NCI-H187 (cell line): ENCODE data around the gene TMIGD3.
A peak's percentile ranks its signal among the peaks of the same experiment; 100 is the strongest.

Experiments
- DNase-seq, 2 experiments: peaks; one replicate each; lab custom pipeline; 2025; lab: John Stamatoyannopoulos, UW

TMIGD3 gene

DNA sequence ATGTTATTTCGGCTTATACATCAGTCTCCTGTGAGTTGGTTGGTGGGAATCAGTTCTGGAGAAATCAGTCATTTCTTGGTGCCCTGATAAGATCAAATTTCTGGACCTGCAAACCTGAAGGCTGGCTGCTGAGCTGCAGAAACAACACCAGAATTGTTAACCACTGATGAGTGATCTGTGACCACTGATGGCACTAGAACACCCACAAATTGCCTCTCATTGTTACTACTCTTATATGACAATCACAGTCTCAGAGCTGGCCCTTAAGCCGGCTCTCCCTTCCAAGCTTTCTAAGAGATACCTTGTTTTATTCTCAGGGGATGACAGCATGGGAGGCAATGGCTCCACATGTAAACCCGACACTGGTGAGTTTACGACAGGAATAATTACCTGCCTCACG lies 27.7 kb downstream of the TMIGD3 start:
- DNase-seq, result peak; percentile 27 to 34

DNA sequence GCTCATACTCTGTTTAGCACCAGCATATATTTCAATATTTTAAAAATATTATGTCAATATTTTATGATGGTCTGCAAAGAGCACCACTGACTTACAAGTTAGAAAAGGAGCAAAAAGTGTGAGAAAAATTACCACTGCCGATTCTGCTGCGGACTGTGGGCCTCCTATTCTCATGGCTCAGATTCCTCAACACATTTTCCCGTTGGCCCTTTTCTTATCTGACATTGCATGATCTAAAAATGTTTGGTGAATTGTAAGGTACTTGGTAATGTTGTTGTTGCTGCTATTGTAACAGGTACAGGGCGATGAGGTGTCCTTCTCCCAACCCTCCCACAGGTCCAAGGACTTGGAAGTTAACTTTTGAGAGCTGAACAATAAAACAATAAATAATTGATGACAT lies 28.9 kb downstream of the TMIGD3 start:
- no peak for DNase-seq

DNA sequence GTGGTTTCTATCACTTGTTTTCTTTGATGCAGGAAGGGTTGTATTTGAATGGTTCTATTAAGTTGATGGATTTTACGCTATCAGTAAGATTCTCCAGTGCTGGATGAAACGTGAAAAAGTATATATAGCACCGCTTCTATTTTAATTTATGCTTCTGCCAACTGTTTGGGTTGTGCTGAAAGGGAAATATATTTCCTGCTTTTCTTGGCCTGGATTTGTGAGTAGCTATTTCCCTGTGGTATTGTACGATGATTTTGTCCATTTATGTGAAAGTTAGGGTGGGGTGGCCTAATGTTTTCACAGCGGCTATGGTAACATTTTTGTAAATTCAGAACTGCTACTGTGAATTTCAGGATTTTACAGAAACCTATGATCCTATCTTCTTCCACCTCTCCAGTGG lies 29.3 kb downstream of the TMIGD3 start:
- no peak for DNase-seq

DNA sequence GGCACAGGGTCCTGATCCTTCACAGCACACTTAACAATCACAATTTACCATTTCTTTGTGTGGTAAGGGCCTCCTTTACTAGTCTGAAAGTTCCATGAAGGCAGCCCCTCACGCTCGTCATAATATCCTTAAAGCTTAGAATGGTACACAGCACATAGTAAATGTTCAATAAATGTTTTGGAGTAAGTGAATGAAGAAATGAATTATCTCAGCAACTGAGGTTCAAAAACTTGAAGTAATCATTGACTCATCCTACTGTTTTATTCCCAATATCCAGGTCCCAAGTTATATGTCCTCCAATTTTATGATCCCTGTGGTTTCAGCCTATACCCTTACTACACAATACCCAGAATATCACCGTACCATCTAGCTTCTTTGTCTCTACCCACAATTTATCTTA lies 31.9 kb downstream of the TMIGD3 start:
- no peak for DNase-seq

- DNase-seq, result no peak
These were observed 32.4 kb downstream of the TMIGD3 start for GRCh38 chr1:111471012-111471411.

DNA sequence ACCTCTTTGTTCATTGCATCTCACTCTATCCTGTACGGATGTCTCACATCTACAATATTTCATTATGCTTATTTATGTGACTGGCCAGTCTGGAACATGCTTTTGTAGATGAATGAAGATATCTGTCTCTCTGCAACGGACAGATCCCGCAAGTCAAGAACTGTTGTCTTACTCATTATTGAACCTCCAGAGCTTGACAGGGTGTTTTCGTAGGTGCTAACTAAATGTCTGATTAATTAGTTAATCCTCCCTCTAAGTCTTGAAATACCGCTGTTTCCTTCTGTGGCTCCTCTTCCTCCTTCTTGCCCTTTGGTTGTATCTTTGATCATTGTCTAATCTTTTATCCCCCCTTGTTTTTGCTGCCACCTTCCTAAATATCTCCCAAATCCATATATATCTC lies 32.8 kb downstream of the TMIGD3 start:
- no peak for DNase-seq

GRCh38 chr1:111469539-111469938 lies 33.9 kb downstream of the TMIGD3 start:
- no peak for DNase-seq

DNA sequence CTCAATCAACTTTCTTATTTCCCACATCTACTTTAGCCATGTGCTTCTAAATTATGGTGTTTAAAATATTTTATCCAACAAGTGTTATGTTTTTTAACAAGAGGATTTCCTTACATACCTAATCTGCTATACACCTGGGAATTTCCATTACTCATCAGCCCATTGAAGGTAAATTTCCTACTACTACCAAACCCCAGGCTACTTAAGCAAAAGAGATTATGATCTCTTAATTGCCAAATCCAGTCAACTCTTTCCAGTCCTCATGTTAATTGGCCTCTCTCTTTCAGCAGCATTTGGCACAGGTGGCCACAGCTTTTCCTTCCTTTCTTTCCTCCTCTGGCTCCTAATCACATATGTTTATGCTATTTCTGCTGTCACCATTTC lies 34.7 kb downstream of the TMIGD3 start:
- no peak for DNase-seq

- no peak for DNase-seq
These were observed 35.3 kb downstream of the TMIGD3 start for GRCh38 chr1:111467865-111468716.

GRCh38 chr1:111466480-111466879 lies 37.0 kb downstream of the TMIGD3 start:
- no peak for DNase-seq

DNA sequence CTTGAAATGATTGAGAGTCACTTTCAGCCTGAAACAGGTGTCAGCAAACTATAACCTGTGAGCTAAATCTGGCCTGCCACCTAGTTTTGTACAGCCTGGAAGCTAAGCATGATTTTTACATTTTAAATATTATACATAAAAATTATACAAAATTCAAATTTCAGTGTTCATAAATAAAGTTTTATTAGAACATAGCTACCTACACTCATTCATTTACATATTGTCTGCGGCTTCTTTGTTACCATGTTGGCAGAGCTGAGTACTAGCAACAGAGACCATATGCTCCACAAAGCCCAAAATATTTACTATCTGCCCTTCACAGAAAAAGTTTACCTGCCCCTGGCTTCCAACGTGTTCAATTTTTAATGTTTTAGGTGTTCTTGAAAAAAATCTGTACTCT lies 37.7 kb downstream of the TMIGD3 start:
- DNase-seq, result no peak

- DNase-seq, result no peak
These were observed 40.3 kb downstream of the TMIGD3 start for GRCh38 chr1:111463029-111463683.

- DNase-seq, result no peak
These were observed 40.9 kb downstream of the TMIGD3 start for GRCh38 chr1:111462370-111463028.

GRCh38 chr1:111461765-111462164 lies 41.7 kb downstream of the TMIGD3 start:
- no peak for DNase-seq

- DNase-seq, result no peak
These were observed 47.8 kb downstream of the TMIGD3 start for GRCh38 chr1:111455642-111456031.

- no peak for DNase-seq
These were observed 48.4 kb downstream of the TMIGD3 start for GRCh38 chr1:111454859-111455641.

DNA sequence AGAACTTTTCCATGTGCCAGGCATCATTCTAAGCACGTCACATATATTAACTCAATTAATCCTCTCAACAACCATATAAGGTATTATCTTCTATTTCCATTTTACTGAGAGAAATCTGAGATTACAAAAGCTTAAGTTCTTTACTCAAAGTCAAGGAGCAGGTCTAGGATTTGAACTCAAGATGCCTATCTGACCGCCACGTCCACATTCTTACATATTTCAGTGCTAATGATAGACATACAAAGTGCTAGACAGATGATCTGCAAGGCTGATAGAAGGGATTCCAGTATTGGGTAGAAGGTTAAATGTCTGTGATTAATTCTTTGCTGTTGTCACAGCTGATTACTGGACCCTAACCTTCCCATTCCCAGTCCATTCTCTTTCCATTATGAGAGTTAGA lies 49.7 kb downstream of the TMIGD3 start:
- DNase-seq, result no peak

GRCh38 chr1:111452581-111452980 lies 50.9 kb downstream of the TMIGD3 start:
- no peak for DNase-seq

DNA sequence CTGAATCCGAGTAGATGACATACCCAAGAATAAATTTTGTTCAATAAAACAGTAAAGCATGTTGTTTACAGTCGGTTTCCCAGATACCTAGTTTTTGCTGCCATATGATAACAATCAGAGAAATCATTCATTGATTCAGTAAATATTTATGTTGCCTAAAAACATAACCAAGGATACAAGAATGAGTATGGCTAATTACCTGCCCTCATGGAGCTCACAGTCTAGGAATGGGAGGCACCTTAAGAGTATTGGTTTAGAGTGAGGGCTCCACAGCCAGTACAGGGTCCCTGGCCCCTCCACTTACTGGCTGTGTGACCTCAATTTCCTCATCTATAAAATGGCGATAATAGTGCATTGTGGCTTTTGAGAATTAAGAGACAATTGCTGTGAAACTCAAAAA lies 53.2 kb downstream of the TMIGD3 start:
- no peak for DNase-seq

DNA sequence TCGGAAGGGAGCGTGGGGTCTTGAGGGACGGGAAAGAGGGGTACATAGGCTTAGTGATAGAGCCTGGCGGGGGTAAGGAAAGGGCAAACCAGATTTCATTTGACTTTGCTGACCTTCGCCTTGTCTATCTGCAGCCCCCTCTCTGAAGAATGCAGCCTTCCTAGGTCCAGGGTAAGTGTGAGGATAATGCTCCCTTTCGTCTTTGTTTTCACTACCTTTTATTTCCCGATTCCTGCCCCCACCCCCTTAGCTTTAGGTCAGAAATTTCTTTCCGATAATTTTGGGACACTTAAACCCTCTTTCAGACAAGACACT lies 53.8 kb downstream of the TMIGD3 start:
- DNase-seq, result no peak

- peak; percentile 88 to 94 for DNase-seq
These were observed 54.3 kb downstream of the TMIGD3 start, which contains the start of the genes ATP5PB and WDR77 for GRCh38 chr1:111448918-111449702. Gene ATP5PB, plus strand, starts transcription at chr1:111449464. Its CDS starts 78 bp downstream, at chr1:111449542. Gene WDR77, minus strand, starts transcription at chr1:111449256. Its CDS starts 87 bp downstream, at chr1:111449169.
